HepG2 (cell line): ENCODE data around the gene MED15. TPM values are rescaled to one million over a fixed set of nuclear protein-coding genes. Genes with fewer than 3 reads are reported as not detected.
A peak's percentile ranks its signal among the peaks of the same experiment; 100 is the strongest.

ENCODE experiments used
- ISX ChIP-seq: sonication (generic); formaldehyde crosslinking; conservative IDR thresholded peaks from 2 replicates; pipeline ENCODE4 v1.5.0; 2020; ENCODE audit warnings: missing genetic modification reagents
- PCBP1 ChIP-seq: fragments of 200-400 bp; formaldehyde crosslinking; IDR thresholded peaks from 2 replicates; pipeline ENCODE4 v1.6.1; 2017; ENCODE audit warnings: mild to moderate bottlenecking, low read depth, low read length, borderline replicate concordance
- SCMH1 ChIP-seq: sonication (generic); formaldehyde crosslinking; IDR thresholded peaks from 2 replicates; pipeline ENCODE4 v1.9.0; 2021; ENCODE audit warnings: missing genetic modification reagents, mild to moderate bottlenecking, borderline replicate concordance
- SRSF4 ChIP-seq: fragments of 200-400 bp; formaldehyde crosslinking; IDR thresholded peaks from one replicate; pipeline ENCODE4 v1.6.1; 2018; ENCODE audit warnings: mild to moderate bottlenecking, low read depth, low read length, moderate library complexity; ENCODE audit not compliant: poor library complexity, severe bottlenecking
- ZNF24 ChIP-seq: fragments of 450-650 bp; IDR thresholded peaks from 2 replicates; pipeline ENCODE4 v1.6.1; 2017; ENCODE audit warnings: antibody characterized with exemption, mild to moderate bottlenecking
- ZNF605 ChIP-seq: sonication (generic); formaldehyde crosslinking; IDR thresholded peaks from 2 replicates; pipeline ENCODE4 v1.8.0; 2022; ENCODE audit warnings: mild to moderate bottlenecking, missing genetic modification reagents
- ZNF883 ChIP-seq: sonication (generic); formaldehyde crosslinking; IDR thresholded peaks from 2 replicates; pipeline ENCODE4 v1.5.1; 2020; ENCODE audit warnings: mild to moderate bottlenecking, missing genetic modification reagents; ENCODE audit errors: not compliant biosample characterization
- polyA plus RNA-seq, 8 experiments: library from polyadenylated mRNA; depleted of rRNA in 3 of 8; stranded (reverse) in 7 of 8; unstranded in 1 of 8; fragments of >200 nt; fragmentation: Illumina TruSeq in 4 of 8; extraction: Trizol in 4 of 8; gene quantifications; 2 replicates each; pipeline versions ENCODE4 v1.2.1 to v1.2.3, GENCODE V29; 2011 to 2016; ENCODE audit warnings: low read depth in 4 of 8, missing spikeins in 1 of 8, mixed read lengths in 1 of 8; ENCODE audit not compliant: insufficient read depth in 1 of 8
- total RNA-seq, 5 experiments: library from RNA; depleted of rRNA; stranded (reverse); fragments of >200 nt; fragmentation: Illumina TruSeq; extraction: Trizol; gene quantifications; 2 replicates each; pipeline ENCODE4 v1.2.3, GENCODE V29; 2016; ENCODE audit warnings: low read depth in 1 of 5
- TF ChIP-seq, protein P1 (sequence below): sonication (generic); formaldehyde crosslinking; IDR thresholded peaks from 2 replicates; pipeline ENCODE4 v1.4.0; 2020; ENCODE audit warnings: missing genetic modification reagents

Gene MED15
- total and polyA plus RNA-seq, 2 of the 13 experiments (the other 11 are each of a cell fraction or from before 2014, with no cell fraction given), result 14.3 to 27.0 TPM

DNA sequence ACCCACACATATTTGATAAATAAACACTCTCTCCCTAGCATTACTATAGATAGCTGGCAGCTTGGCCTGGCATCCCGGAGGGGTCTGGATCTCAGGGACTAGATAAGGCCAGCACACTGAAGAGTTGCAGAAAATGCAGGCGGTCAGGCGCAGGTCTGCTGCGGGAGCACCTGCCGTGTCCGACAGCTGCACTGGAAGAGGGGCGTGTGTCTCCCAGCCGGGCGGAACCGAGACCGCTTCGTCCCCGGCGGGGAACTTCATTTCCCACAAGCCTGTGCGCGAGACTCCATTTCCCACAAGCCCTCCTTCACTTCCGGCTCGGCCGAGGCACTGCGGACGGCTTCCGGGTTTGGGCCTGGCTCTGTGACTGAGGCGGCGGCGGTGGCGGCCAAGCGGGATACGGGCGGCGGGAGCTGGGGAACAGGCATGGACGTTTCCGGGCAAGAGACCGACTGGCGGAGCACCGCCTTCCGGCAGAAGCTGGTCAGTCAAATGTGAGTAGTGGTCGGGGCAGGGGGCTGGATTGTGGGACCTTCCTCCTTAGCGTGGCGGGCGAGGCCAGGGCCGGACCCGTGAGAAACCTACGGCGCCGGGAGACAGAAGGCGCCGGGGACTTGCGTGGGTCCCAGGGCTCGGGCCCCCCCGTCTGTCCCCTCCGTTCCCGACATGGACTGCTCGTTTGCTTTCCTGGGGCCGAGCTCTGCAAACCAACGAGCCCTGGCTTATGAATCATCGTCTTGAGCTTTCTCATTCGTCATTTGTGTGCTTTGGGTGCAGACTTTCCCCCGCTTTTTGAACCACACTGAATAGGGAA, at the start of gene MED15 (continued):
- TF ChIP-seq, protein P1, sequence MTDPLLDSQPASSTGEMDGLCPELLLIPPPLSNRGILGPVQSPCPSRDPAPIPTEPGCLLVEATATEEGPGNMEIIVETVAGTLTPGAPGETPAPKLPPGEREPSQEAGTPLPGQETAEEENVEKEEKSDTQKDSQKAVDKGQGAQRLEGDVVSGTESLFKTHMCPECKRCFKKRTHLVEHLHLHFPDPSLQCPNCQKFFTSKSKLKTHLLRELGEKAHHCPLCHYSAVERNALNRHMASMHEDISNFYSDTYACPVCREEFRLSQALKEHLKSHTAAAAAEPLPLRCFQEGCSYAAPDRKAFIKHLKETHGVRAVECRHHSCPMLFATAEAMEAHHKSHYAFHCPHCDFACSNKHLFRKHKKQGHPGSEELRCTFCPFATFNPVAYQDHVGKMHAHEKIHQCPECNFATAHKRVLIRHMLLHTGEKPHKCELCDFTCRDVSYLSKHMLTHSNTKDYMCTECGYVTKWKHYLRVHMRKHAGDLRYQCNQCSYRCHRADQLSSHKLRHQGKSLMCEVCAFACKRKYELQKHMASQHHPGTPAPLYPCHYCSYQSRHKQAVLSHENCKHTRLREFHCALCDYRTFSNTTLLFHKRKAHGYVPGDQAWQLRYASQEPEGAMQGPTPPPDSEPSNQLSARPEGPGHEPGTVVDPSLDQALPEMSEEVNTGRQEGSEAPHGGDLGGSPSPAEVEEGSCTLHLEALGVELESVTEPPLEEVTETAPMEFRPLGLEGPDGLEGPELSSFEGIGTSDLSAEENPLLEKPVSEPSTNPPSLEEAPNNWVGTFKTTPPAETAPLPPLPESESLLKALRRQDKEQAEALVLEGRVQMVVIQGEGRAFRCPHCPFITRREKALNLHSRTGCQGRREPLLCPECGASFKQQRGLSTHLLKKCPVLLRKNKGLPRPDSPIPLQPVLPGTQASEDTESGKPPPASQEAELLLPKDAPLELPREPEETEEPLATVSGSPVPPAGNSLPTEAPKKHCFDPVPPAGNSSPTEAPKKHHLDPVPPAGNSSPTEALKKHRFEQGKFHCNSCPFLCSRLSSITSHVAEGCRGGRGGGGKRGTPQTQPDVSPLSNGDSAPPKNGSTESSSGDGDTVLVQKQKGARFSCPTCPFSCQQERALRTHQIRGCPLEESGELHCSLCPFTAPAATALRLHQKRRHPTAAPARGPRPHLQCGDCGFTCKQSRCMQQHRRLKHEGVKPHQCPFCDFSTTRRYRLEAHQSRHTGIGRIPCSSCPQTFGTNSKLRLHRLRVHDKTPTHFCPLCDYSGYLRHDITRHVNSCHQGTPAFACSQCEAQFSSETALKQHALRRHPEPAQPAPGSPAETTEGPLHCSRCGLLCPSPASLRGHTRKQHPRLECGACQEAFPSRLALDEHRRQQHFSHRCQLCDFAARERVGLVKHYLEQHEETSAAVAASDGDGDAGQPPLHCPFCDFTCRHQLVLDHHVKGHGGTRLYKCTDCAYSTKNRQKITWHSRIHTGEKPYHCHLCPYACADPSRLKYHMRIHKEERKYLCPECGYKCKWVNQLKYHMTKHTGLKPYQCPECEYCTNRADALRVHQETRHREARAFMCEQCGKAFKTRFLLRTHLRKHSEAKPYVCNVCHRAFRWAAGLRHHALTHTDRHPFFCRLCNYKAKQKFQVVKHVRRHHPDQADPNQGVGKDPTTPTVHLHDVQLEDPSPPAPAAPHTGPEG (CRISPR knock-in tag), result peak; percentile 93; the same call in 1 of the 2 replicates
- no peak for TF ChIP-seq ISX (CRISPR knock-in tag)
- TF ChIP-seq ZNF24, result no peak
- TF ChIP-seq ZNF883, result peak; percentile 85
- no peak for TF ChIP-seq ZNF605 (CRISPR knock-in tag)
- no peak for TF ChIP-seq SRSF4
- peak; percentile 90 for TF ChIP-seq PCBP1
- TF ChIP-seq SCMH1 (CRISPR knock-in tag), result no peak
- TF ChIP-seq, all 625 proteins: peak for 328
